Vagina (tissue), 2 donors: Measurements from ENCODE around the gene CCDC33. TPM values are rescaled to one million over a fixed set of nuclear protein-coding genes. Genes with fewer than 3 reads are reported as not detected.

Experiments
- DNase-seq, 2 donors: peaks; one replicate each; pipeline ENCODE4 v3.0.0-alpha.2; 2017; ENCODE audit errors: extremely low spot score in 2 of 2
- H3K27ac ChIP-seq: fragments of 200-600 bp; sonication (generic); one replicate; pipeline ENCODE4 v1.5.1; 2019
- H3K27me3 ChIP-seq: fragments of 200-600 bp; sonication (generic); one replicate; pipeline ENCODE4 v1.5.1; 2019
- H3K36me3 ChIP-seq, 2 donors: fragments of 200-600 bp; sonication (generic); one replicate each; pipeline ENCODE4 v1.5.1; 2017 to 2019
- H3K4me1 ChIP-seq: fragments of 200-600 bp; sonication (generic); one replicate; pipeline ENCODE4 v1.5.1; 2019
- H3K4me3 ChIP-seq, 2 donors: fragments of 200-600 bp; sonication (generic); 1 replicate in 1 of 2; 2 replicates in 1 of 2; pipeline ENCODE4 v1.5.1; 2016 to 2019
- H3K9me3 ChIP-seq: fragments of 200-600 bp; sonication (generic); one replicate; pipeline ENCODE4 v1.5.1; 2019
- POLR2A ChIP-seq, 2 donors: fragments of 450-650 bp; IDR thresholded peaks; one replicate each; pipeline ENCODE4 v1.6.1; 2017; ENCODE audit warnings: antibody characterized with exemption in 2 of 2, mild to moderate bottlenecking in 2 of 2, moderate library complexity in 2 of 2
- POLR2AphosphoS5 ChIP-seq, 2 donors: sonication (generic); formaldehyde crosslinking; IDR thresholded peaks; one replicate each; pipeline ENCODE4 v1.9.0; 2017; ENCODE audit warnings: antibody characterized with exemption in 2 of 2, mild to moderate bottlenecking in 2 of 2, low read depth in 1 of 2; ENCODE audit not compliant: insufficient read depth in 1 of 2
- intact Hi-C: fragments of 100-400 bp; cut with DNase I; formaldehyde crosslinking; loops from one replicate; pipeline ENCODE4 v1.15.1; 2023
- total RNA-seq: library from RNA; depleted of rRNA; stranded (reverse); fragments of >200 nt; gene quantifications from one replicate; pipeline ENCODE4 v1.2.3, GENCODE V29; 2016
- TF ChIP-seq, protein P1 (sequence below), 3 experiments: fragments of 450-650 bp in 2 of 3; fragments of 200-600 bp in 1 of 3; sonication (generic) in 1 of 3; IDR thresholded peaks; one replicate each; pipeline ENCODE4 v1.5.1; 2017 to 2019; ENCODE audit warnings: antibody characterized with exemption in 3 of 3, mild to moderate bottlenecking in 2 of 3, moderate library complexity in 2 of 3

CCDC33 gene
- total RNA-seq, 1 donor from 2014 or later, result not detected

GRCh38 chr15:74231475-74231874, 4.7 kb upstream of the CCDC33 start:
- Histone ChIP-seq H3K27me3 (no peaks in the 10 kb centered on the region), H3K9me3 (no peaks in the 10 kb centered on the region), H3K4me1 (peaks cover 6% of the 10 kb centered on the region), H3K27ac (no peak overlapping the region), H3K36me3 (no peaks in the 10 kb centered on the region), H3K4me3 (no peak overlapping the region)
- DNase-seq, result no peak
- intact Hi-C loops, result no loop called here
- TF ChIP-seq POLR2AphosphoS5 (IDR thresholded peaks at IDR 0.05; ENCODE audit: insufficient read depth in 1 of 2, low read depth in 1 of 2), result no peak
- TF ChIP-seq, protein P1, sequence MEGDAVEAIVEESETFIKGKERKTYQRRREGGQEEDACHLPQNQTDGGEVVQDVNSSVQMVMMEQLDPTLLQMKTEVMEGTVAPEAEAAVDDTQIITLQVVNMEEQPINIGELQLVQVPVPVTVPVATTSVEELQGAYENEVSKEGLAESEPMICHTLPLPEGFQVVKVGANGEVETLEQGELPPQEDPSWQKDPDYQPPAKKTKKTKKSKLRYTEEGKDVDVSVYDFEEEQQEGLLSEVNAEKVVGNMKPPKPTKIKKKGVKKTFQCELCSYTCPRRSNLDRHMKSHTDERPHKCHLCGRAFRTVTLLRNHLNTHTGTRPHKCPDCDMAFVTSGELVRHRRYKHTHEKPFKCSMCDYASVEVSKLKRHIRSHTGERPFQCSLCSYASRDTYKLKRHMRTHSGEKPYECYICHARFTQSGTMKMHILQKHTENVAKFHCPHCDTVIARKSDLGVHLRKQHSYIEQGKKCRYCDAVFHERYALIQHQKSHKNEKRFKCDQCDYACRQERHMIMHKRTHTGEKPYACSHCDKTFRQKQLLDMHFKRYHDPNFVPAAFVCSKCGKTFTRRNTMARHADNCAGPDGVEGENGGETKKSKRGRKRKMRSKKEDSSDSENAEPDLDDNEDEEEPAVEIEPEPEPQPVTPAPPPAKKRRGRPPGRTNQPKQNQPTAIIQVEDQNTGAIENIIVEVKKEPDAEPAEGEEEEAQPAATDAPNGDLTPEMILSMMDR (IDR thresholded peaks at IDR 0.05), result no peak
- no peak for TF ChIP-seq POLR2A (IDR thresholded peaks at IDR 0.05)

- H3K9me3 ChIP-seq, result no peaks in the 10 kb centered on the region
- no peak for TF ChIP-seq POLR2AphosphoS5 (IDR thresholded peaks at IDR 0.05; ENCODE audit: insufficient read depth in 1 of 2, low read depth in 1 of 2)
- TF ChIP-seq POLR2A (IDR thresholded peaks at IDR 0.05), result no peak
- TF ChIP-seq, protein P1 (IDR thresholded peaks at IDR 0.05), result no peak
- peaks cover 4% of the 10 kb centered on the region for H3K4me1 ChIP-seq
- no peak for DNase-seq
- H3K27me3 ChIP-seq, result no peaks in the 10 kb centered on the region
- no peaks in the 10 kb centered on the region for H3K36me3 ChIP-seq
- intact Hi-C loops, result no loop called here
- H3K27ac ChIP-seq, result no peak overlapping the region
- no peak overlapping the region for H3K4me3 ChIP-seq
Observed at GRCh38 chr15:74233373-74233772, 2.8 kb upstream of the CCDC33 start.

DNA sequence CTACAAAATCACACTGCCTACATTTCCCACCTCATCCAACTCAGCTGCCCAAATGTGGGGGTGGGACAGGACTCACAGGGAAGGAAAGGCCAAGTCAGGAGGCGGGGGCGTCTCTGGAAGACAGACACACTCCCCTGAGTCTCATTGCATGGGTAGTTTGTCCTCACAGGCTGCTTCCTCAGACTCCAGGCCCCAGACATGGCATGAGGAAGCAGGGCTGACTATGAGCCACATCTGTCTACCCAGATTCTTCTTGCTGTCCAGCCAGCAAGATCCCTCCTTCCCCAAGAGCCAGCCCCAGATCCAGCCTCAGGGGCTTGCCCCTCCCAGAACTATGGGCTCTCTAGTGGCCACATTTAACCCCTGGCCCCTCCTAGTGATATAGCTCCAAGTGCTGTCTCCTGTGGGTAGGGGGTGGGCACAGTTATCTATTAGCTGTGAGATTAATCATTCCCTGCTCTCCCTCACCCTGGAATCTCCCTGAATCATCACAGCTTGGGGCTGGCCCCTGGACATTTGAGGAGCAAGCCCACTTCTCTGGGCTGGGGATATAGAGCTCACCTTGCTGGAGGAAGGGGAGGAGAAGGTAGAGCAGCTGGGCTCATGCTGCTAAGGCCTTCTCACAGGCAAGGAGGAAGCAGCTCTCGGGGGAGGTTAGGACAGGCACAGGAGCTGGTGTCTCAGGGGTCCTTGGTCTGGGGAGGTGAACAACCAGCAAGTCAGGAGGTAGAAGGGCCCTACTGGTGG, 2.1 kb upstream of the CCDC33 start:
- H3K36me3 ChIP-seq, result no peaks in the 10 kb centered on the region
- intact Hi-C loops, result no loop called here

DNA sequence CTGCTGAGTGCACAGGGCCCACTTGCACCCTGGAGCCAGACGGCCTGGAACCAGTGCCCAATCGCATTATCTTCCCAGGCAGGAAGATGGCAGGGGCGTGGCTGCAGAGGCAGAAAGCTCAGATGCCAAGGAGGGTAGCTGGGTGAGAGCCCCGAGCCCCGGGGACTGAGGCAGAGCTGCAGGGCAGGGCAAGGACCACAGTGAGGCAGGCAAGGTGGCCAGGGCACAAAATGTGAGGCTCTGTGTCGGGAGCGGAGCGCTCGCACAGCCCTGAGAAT, 1.6 kb upstream of the CCDC33 start:
- intact Hi-C loops, result no loop called here
- TF ChIP-seq POLR2AphosphoS5 (IDR thresholded peaks at IDR 0.05; ENCODE audit: insufficient read depth in 1 of 2, low read depth in 1 of 2), result no peak
- TF ChIP-seq, protein P1 (IDR thresholded peaks at IDR 0.05), result no peak
- TF ChIP-seq POLR2A (IDR thresholded peaks at IDR 0.05), result no peak
- Histone ChIP-seq H3K9me3 (no peaks in the 10 kb centered on the region), H3K36me3 (no peaks in the 10 kb centered on the region), H3K27ac (no peak overlapping the region), H3K4me3 (no peak overlapping the region), H3K27me3 (no peaks in the 10 kb centered on the region), H3K4me1 (no peaks in the 10 kb centered on the region)
- no peak for DNase-seq

More for the DNA sequence above, 2.1 kb upstream of the CCDC33 start:
- H3K27ac ChIP-seq, result no peak overlapping the region
- no peaks in the 10 kb centered on the region for H3K27me3 ChIP-seq
- no peaks in the 10 kb centered on the region for H3K4me1 ChIP-seq
- H3K9me3 ChIP-seq, result no peaks in the 10 kb centered on the region
- H3K4me3 ChIP-seq, result no peak overlapping the region
- no peak for DNase-seq
- TF ChIP-seq POLR2AphosphoS5 (IDR thresholded peaks at IDR 0.05; ENCODE audit: insufficient read depth in 1 of 2, low read depth in 1 of 2), result no peak
- no peak for TF ChIP-seq POLR2A (IDR thresholded peaks at IDR 0.05)
- TF ChIP-seq, protein P1 (IDR thresholded peaks at IDR 0.05), result no peak

GRCh38 chr15:74239051-74239705, 3.1 kb downstream of the CCDC33 start:
- DNase-seq, result no peak
- H3K36me3 ChIP-seq, result no peaks in the 10 kb centered on the region
- H3K27me3 ChIP-seq, result no peaks in the 10 kb centered on the region
- peaks cover 18% of the 10 kb centered on the region for H3K4me1 ChIP-seq
- no peaks in the 10 kb centered on the region for H3K9me3 ChIP-seq
- no peak overlapping the region for H3K4me3 ChIP-seq
- H3K27ac ChIP-seq, result no peak overlapping the region
- intact Hi-C loops, result no loop called here
- TF ChIP-seq POLR2A (IDR thresholded peaks at IDR 0.05), result no peak
- no peak for TF ChIP-seq POLR2AphosphoS5 (IDR thresholded peaks at IDR 0.05; ENCODE audit: insufficient read depth in 1 of 2, low read depth in 1 of 2)
- TF ChIP-seq, protein P1 (IDR thresholded peaks at IDR 0.05), result no peak
